ENCODE data around the gene ST3GAL4. TPM values are rescaled to one million over a fixed set of nuclear protein-coding genes. Genes with fewer than 3 reads are reported as not detected.

The ST3GAL4 gene
- total and polyA plus RNA-seq, 9 of the 15 experiments (the other 6 are each of a cell fraction or from before 2014, with no cell fraction given), result 0.27 to 22.9 (median 10.5) TPM

DNA sequence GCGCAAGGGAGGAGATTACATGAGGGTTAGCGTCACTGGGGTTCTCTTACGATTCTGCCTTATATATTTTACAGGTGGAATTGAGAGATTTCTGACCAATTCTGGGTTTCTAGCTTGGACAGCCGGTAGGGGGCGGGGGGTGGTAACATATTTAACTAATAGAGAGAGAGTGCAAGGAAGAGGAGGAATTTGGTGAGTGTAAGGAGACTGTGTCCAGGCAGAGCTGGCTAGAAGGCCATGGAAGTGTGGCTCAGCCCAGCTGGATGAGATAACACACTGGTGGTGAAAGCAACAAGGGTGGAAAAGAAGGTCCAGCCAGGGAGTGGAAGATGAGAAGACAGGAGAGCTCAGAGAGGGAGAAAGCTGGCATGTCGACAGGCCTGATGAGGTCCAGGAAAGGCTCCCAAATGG lies 56.5 kb downstream of the ST3GAL4 start (continued):
- TF ChIP-seq, protein P1, sequence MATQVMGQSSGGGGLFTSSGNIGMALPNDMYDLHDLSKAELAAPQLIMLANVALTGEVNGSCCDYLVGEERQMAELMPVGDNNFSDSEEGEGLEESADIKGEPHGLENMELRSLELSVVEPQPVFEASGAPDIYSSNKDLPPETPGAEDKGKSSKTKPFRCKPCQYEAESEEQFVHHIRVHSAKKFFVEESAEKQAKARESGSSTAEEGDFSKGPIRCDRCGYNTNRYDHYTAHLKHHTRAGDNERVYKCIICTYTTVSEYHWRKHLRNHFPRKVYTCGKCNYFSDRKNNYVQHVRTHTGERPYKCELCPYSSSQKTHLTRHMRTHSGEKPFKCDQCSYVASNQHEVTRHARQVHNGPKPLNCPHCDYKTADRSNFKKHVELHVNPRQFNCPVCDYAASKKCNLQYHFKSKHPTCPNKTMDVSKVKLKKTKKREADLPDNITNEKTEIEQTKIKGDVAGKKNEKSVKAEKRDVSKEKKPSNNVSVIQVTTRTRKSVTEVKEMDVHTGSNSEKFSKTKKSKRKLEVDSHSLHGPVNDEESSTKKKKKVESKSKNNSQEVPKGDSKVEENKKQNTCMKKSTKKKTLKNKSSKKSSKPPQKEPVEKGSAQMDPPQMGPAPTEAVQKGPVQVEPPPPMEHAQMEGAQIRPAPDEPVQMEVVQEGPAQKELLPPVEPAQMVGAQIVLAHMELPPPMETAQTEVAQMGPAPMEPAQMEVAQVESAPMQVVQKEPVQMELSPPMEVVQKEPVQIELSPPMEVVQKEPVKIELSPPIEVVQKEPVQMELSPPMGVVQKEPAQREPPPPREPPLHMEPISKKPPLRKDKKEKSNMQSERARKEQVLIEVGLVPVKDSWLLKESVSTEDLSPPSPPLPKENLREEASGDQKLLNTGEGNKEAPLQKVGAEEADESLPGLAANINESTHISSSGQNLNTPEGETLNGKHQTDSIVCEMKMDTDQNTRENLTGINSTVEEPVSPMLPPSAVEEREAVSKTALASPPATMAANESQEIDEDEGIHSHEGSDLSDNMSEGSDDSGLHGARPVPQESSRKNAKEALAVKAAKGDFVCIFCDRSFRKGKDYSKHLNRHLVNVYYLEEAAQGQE (IDR thresholded peaks at IDR 0.05; ENCODE audit: borderline replicate concordance), result peak; percentile 22; the same call in 1 of the 2 replicates
- TF ChIP-seq, protein P1 (CRISPR knock-in tag; IDR thresholded peaks at IDR 0.05; ENCODE audit: low read depth), result no peak
- TF ChIP-seq, protein P2, sequence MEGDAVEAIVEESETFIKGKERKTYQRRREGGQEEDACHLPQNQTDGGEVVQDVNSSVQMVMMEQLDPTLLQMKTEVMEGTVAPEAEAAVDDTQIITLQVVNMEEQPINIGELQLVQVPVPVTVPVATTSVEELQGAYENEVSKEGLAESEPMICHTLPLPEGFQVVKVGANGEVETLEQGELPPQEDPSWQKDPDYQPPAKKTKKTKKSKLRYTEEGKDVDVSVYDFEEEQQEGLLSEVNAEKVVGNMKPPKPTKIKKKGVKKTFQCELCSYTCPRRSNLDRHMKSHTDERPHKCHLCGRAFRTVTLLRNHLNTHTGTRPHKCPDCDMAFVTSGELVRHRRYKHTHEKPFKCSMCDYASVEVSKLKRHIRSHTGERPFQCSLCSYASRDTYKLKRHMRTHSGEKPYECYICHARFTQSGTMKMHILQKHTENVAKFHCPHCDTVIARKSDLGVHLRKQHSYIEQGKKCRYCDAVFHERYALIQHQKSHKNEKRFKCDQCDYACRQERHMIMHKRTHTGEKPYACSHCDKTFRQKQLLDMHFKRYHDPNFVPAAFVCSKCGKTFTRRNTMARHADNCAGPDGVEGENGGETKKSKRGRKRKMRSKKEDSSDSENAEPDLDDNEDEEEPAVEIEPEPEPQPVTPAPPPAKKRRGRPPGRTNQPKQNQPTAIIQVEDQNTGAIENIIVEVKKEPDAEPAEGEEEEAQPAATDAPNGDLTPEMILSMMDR (IDR thresholded peaks at IDR 0.05 in 2 of 3, conservative IDR thresholded peaks at IDR 0.05 in 1 of 3; ENCODE audit: insufficient read depth in 2 of 3, low read depth in 1 of 3, low read length in 3 of 3), result peak; percentile 37 to 60 (median 51); a peak in 5 of 6 replicates
- TF ChIP-seq SMARCA5 (IDR thresholded peaks at IDR 0.05) (no peak), ZNF24 (IDR thresholded peaks at IDR 0.05) (no peak), XRCC4 (IDR thresholded peaks at IDR 0.05; ENCODE audit: extremely low read depth, insufficient read depth, insufficient read length) (no peak), RAD21 (CRISPR knock-in tag; conservative IDR thresholded peaks at IDR 0.05 in 1 of 2, IDR thresholded peaks at IDR 0.05 in 1 of 2) (peak in 1 of 2 experiments; percentile 39; a peak in 2 of 4 replicates)
- TF ChIP-seq, protein P3, sequence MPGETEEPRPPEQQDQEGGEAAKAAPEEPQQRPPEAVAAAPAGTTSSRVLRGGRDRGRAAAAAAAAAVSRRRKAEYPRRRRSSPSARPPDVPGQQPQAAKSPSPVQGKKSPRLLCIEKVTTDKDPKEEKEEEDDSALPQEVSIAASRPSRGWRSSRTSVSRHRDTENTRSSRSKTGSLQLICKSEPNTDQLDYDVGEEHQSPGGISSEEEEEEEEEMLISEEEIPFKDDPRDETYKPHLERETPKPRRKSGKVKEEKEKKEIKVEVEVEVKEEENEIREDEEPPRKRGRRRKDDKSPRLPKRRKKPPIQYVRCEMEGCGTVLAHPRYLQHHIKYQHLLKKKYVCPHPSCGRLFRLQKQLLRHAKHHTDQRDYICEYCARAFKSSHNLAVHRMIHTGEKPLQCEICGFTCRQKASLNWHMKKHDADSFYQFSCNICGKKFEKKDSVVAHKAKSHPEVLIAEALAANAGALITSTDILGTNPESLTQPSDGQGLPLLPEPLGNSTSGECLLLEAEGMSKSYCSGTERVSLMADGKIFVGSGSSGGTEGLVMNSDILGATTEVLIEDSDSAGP (CRISPR knock-in tag; IDR thresholded peaks at IDR 0.05), result no peak
- TF ChIP-seq, protein P4, sequence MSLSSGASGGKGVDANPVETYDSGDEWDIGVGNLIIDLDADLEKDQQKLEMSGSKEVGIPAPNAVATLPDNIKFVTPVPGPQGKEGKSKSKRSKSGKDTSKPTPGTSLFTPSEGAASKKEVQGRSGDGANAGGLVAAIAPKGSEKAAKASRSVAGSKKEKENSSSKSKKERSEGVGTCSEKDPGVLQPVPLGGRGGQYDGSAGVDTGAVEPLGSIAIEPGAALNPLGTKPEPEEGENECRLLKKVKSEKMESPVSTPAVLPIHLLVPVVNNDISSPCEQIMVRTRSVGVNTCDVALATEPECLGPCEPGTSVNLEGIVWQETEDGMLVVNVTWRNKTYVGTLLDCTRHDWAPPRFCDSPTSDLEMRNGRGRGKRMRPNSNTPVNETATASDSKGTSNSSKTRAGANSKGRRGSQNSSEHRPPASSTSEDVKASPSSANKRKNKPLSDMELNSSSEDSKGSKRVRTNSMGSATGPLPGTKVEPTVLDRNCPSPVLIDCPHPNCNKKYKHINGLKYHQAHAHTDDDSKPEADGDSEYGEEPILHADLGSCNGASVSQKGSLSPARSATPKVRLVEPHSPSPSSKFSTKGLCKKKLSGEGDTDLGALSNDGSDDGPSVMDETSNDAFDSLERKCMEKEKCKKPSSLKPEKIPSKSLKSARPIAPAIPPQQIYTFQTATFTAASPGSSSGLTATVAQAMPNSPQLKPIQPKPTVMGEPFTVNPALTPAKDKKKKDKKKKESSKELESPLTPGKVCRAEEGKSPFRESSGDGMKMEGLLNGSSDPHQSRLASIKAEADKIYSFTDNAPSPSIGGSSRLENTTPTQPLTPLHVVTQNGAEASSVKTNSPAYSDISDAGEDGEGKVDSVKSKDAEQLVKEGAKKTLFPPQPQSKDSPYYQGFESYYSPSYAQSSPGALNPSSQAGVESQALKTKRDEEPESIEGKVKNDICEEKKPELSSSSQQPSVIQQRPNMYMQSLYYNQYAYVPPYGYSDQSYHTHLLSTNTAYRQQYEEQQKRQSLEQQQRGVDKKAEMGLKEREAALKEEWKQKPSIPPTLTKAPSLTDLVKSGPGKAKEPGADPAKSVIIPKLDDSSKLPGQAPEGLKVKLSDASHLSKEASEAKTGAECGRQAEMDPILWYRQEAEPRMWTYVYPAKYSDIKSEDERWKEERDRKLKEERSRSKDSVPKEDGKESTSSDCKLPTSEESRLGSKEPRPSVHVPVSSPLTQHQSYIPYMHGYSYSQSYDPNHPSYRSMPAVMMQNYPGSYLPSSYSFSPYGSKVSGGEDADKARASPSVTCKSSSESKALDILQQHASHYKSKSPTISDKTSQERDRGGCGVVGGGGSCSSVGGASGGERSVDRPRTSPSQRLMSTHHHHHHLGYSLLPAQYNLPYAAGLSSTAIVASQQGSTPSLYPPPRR (CRISPR knock-in tag; IDR thresholded peaks at IDR 0.05; ENCODE audit: borderline replicate concordance), result no peak

All from K562 (cell line).